Measurements from ENCODE around the gene DPEP1.
"Not testable (repeated sequence)": the region's sequence is repeated elsewhere in the genome, so short reads cannot be mapped to it uniquely, and the experiment has no call there.

DPEP1 gene

DNA sequence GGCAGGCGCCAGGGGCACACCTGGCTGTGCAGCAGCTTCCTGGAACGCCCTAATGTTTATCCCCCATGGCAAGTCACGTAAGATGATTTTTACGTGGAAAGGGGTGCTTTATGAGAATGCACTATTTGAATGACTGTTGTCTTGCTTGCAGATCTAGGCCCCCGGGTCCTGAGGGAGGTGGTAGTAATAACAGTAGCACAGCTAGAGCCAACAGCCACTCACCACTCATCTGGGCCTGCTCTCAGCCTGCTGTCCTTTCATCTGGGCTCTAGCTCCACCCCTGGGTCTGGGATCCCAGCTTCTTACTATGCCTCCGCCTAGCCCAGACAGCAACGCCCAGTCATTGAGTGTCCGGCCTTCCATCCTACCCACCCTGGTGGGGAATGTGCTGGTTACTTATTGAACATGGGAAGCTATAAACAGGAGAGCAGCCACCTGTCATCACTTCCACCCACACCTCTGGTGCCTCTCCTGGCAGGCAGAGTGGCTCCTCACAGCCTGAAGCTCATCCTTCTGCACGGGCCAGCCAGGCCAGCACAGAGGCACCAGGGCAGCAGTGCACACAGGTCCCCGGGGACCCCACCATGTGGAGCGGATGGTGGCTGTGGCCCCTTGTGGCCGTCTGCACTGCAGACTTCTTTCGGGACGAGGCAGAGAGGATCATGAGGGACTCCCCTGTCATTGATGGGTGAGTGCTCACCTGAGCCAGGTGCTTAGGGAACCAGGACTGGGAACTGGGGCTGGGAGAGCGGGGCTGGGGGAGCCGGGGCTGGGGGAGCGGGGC is 16.6 kb downstream of the DPEP1 start:
- DNase-seq (ENCODE audit: insufficient read length) (no peak), FAIRE-seq (no peak)
- TF ChIP-seq POLR2A (IDR thresholded peaks at IDR 0.05; ENCODE audit: low read depth, low read length): no peak
- no peak for TF ChIP-seq POLR2AphosphoS5 (IDR thresholded peaks at IDR 0.05; ENCODE audit: low read depth, low read length)
- no peak for TF ChIP-seq TAF1 (IDR thresholded peaks at IDR 0.05; ENCODE audit: borderline replicate concordance, low read depth, low read length)

DNA sequence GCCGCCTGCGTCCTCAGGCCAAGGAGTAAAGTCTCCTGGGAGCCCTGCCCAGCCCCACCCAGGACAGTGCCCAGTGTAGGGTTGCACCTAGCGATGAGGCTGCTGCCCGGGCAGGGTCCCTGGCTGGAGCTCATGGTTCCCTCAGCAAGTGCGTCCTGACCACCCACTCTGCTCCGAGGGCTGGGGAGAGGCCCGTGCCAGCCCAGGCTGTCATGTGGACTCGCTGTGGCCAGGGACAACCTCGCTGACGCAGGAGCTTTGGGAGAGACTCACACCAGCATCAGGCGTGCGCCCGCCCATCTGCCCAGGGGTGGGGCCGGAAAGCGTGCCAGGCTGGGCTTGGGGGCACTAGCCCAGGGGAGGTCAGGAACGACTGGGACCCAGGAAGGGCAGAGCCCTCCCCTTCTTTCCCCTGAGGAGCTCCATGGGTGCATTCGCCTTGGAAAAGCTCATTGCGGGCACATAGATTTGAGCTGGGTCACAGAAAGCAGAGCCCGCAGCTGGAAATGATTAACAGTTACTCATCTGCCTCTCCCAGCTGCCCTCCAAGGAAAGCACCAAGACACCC is 19.7 kb downstream of the DPEP1 start:
- DNase-seq (ENCODE audit: insufficient read length) (no peak), FAIRE-seq (no peak)
- TF ChIP-seq POLR2AphosphoS5 (IDR thresholded peaks at IDR 0.05; ENCODE audit: low read depth, low read length) (no peak), TAF1 (IDR thresholded peaks at IDR 0.05; ENCODE audit: borderline replicate concordance, low read depth, low read length) (no peak), POLR2A (IDR thresholded peaks at IDR 0.05; ENCODE audit: low read depth, low read length) (no peak)

DNA sequence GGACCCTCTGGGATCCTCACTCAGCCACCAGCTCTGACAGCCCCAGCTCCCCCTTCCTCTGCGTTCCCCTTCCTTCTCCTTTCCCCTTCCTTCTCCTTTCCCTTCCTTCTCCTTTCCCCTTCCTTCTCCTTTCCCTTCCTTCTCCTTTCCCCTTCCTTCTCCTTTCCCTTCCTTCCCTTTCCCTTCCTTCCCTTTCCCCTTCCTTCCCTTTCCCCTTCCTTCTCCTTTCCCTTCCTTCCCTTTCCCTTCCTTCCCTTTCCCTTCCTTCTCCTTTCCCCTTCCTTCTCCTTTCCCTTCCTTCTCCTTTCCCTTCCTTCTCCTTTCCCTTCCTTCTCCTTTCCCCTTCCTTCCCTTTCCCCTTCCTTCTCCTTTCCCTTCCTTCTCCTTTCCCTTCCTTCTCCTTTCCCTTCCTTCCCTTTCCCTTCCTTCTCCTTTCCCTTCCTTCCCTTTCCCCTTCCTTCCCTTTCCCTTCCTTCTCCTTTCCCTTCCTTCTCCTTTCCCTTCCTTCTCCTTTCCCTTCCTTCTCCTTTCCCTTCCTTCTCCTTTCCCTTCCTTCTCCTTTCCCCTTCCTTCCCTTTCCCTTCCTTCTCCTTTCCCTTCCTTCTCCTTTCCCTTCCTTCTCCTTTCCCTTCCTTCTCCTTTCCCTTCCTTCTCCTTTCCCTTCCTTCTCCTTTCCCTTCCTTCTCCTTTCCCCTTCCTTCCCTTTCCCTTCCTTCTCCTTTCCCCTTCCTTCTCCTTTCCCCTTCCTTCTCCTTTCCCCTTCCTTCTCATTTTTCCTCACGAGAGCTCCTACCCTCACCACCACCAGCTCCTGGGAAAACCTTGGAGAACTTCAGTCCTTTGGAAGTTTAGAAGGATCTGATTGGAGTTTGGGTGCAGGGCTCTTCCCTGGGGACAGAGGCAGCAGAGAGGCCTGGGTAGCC is 21.3 kb downstream of the DPEP1 start:
- not testable (repeated sequence) for DNase-seq (ENCODE audit: insufficient read length); FAIRE-seq

DNA sequence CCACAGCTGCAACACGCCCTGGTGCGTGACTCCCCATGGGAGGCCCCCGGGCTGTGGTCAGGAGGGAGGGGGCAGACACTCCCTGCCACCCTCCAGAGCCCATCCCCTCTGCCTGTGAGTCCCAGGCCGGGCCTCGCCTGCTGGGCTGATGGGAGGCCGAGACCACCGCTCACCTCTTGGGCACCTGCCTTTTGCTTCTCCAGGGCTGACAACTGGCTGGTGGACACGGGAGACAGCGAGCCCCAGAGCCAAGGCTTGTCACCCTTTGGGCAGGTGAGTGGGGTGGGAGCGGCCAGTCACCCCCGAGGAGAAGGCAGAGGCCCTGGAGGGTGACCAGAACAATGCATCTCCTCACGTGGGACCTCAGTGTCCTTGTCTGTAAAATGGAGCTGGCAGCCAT is 23.2 kb downstream of the DPEP1 start:
- TF ChIP-seq TAF1 (IDR thresholded peaks at IDR 0.05; ENCODE audit: borderline replicate concordance, low read depth, low read length): no peak
- TF ChIP-seq POLR2A (IDR thresholded peaks at IDR 0.05; ENCODE audit: low read depth, low read length): no peak
- TF ChIP-seq POLR2AphosphoS5 (IDR thresholded peaks at IDR 0.05; ENCODE audit: low read depth, low read length): no peak
- DNase-seq (ENCODE audit: insufficient read length): no peak
- no peak for FAIRE-seq

DNA sequence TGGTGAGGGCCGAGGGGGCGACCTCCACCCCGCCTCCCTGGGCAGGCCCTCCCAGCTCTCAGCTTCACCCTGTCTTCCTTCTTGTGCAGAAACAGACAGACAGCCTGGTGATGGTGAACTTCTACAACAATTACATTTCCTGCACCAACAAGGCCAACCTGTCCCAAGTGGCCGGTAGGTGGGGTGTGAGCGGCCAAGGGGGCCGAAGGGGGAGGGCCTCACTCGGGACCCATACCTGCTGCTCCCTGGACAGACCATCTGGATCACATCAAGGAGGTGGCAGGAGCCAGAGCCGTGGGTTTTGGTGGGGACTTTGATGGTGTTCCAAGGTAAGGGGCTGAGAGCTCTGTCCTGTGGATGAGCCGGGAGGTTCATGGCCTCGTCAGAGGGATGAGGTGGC is 23.9 kb downstream of the DPEP1 start:
- TF ChIP-seq TAF1 (IDR thresholded peaks at IDR 0.05; ENCODE audit: borderline replicate concordance, low read depth, low read length): no peak
- no peak for TF ChIP-seq POLR2AphosphoS5 (IDR thresholded peaks at IDR 0.05; ENCODE audit: low read depth, low read length)
- TF ChIP-seq POLR2A (IDR thresholded peaks at IDR 0.05; ENCODE audit: low read depth, low read length): no peak
- FAIRE-seq (no peak), DNase-seq (ENCODE audit: insufficient read length) (no peak)

DNA sequence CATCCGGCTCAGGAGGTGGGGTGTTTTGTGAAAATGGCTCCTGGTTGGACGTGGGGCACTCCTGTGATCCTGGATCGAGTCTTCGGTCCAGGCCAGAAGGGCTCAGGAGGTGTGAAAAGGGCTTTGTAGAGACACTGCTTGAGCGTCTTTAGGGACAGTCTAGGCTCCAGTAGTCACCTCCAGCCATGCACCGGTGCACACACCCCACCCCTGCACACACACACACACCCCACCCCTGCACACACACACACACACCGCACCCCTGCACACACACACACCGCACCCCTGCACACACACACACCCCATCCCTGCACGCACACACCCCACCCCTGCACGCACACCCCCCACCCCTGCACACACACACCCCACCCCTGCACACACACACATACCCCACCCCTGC is 25.0 kb downstream of the DPEP1 start:
- DNase-seq (ENCODE audit: insufficient read length): no peak
- FAIRE-seq: no peak
- no peak for TF ChIP-seq TAF1 (IDR thresholded peaks at IDR 0.05; ENCODE audit: borderline replicate concordance, low read depth, low read length)
- TF ChIP-seq POLR2AphosphoS5 (IDR thresholded peaks at IDR 0.05; ENCODE audit: low read depth, low read length): no peak
- TF ChIP-seq POLR2A (IDR thresholded peaks at IDR 0.05; ENCODE audit: low read depth, low read length): no peak

DNA sequence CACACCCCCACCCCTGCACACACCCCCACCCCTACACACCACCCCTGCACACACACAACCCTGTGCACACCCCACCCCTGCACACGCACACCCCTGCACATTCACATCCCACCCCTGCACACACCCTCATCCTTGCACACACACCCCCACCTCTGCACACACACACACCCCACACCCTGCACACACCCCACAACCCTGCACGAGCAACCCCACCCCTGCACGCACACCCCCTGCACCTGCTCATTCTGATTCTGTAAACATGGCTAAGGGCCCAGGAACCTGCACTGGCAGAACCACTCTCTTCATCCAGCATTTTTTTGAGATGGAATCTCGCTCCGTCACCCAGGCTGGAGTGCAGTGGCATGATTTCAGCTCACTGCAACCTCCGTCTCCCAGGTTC is 25.9 kb downstream of the DPEP1 start:
- TF ChIP-seq POLR2AphosphoS5 (IDR thresholded peaks at IDR 0.05; ENCODE audit: low read depth, low read length) (no peak), POLR2A (IDR thresholded peaks at IDR 0.05; ENCODE audit: low read depth, low read length) (no peak), TAF1 (IDR thresholded peaks at IDR 0.05; ENCODE audit: borderline replicate concordance, low read depth, low read length) (no peak)
- FAIRE-seq: no peak
- no peak for DNase-seq (ENCODE audit: insufficient read length)

DNA sequence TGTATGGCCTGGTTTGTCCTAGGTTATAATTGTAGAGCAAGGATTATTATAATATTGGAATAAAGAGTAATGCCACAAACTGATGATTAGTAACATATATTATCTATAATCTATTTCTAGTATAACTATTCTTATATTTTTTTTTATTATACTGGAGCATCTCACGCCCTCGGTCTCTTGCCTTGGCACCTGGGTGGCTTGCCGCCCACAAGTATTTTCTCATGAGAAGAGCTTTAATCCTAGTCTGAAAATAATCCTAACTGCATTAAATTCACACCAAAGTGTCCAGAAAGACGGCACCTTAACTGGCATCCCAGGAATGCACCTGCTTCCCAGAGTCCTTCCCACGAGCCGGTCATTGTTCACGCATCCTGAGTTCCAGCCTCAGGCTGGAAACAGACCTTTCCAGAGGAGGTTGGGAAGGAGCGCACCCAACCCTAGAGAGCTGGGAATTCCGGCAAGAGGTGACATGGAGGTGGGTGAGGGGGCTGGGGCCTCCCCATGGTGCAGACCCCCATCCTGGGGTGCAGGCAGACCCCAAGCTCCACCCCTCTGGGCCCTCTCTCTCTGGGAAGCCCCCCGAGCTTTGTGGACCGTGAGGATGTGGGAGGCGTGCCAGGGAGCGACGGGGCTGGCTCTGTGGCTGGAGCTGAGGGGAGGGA is 28.1 kb downstream of the DPEP1 start:
- TF ChIP-seq POLR2AphosphoS5 (IDR thresholded peaks at IDR 0.05; ENCODE audit: low read depth, low read length) (no peak), TAF1 (IDR thresholded peaks at IDR 0.05; ENCODE audit: borderline replicate concordance, low read depth, low read length) (no peak), POLR2A (IDR thresholded peaks at IDR 0.05; ENCODE audit: low read depth, low read length) (no peak)
- no peak for DNase-seq (ENCODE audit: insufficient read length)
- no peak for FAIRE-seq

DNA sequence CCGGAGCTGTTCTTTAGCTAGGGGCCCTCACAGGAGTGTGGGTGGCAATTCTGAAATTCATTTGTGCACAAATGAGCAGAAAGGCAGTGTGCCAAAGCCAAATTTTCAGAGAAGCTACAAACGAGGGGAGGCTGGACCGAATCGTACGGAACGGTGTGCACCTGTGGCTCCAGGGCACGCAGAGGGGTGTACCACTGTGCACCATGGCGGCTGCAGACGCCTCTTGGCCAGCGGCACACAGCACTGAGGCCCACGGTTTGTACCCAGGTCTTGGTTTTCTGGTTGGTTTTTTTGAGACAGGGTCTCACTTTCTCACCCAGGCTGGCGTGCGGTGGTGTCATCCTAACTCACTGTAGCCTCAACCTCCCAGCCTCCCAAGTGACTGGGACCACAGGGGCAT is 29.1 kb downstream of the DPEP1 start:
- DNase-seq (ENCODE audit: insufficient read length) (no peak), FAIRE-seq (no peak)
- TF ChIP-seq POLR2A (IDR thresholded peaks at IDR 0.05; ENCODE audit: low read depth, low read length): no peak
- no peak for TF ChIP-seq TAF1 (IDR thresholded peaks at IDR 0.05; ENCODE audit: borderline replicate concordance, low read depth, low read length)
- peak; percentile 17; the same call in 1 of the 2 replicates for TF ChIP-seq POLR2AphosphoS5 (IDR thresholded peaks at IDR 0.05; ENCODE audit: low read depth, low read length)

DNA sequence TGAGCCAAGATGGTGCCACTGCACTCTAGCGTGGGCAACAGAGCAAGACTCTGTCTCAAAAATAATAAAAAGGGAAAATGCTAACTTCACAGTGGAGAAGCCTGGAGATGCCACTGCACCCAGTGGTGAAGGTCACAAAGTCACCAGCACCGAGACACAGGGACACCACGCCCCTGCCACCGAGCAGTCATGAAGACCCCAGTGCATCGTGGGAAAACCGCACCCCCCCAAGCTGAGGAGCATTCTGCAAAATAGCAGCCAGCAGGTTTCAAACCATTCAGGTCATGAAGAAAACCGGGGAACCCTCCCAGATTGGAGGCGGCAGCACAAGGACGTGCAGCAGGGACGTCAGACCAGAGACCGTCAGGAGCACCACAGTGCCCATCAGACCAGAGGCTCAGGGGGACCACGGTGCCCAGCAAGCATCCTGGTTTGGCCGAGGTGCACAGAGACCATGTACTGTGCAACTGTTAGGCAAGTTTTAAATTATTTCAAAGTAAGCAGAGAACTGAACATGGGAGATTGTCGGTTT is 30.4 kb downstream of the DPEP1 start:
- no peak for DNase-seq (ENCODE audit: insufficient read length)
- TF ChIP-seq POLR2AphosphoS5 (IDR thresholded peaks at IDR 0.05; ENCODE audit: low read depth, low read length): no peak; the same call in 1 of the 2 replicates
- no peak for TF ChIP-seq TAF1 (IDR thresholded peaks at IDR 0.05; ENCODE audit: borderline replicate concordance, low read depth, low read length)
- TF ChIP-seq POLR2A (IDR thresholded peaks at IDR 0.05; ENCODE audit: low read depth, low read length): no peak
- FAIRE-seq: no peak

DNA sequence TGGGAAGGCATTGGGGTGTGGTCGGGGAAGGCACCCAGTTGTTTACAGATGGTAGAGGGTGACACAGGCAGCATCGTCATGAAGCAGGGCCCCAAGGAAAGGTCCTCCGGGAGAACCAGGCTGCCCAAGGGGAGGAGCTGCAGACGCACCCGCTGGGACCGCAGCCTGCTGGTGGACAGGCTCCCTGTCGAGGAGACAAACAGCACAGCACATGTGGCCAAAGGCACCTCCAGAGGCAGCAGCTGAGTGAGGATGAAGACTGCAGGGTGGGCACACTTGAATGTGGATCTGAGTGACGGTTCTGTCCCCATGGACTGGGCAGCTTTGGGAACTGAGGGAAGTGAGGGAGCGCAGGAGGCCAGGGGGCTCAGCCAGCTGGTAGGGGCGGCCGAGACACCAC is 31.7 kb downstream of the DPEP1 start:
- DNase-seq (ENCODE audit: insufficient read length) (no peak), FAIRE-seq (no peak)
- TF ChIP-seq TAF1 (IDR thresholded peaks at IDR 0.05; ENCODE audit: borderline replicate concordance, low read depth, low read length) (no peak), POLR2AphosphoS5 (IDR thresholded peaks at IDR 0.05; ENCODE audit: low read depth, low read length) (no peak), POLR2A (IDR thresholded peaks at IDR 0.05; ENCODE audit: low read depth, low read length) (no peak)
